Measurements from ENCODE around the gene CYP4V2. TPM values are rescaled to one million over a fixed set of nuclear protein-coding genes. Genes with fewer than 3 reads are reported as not detected.

Gene CYP4V2
- total RNA-seq, 1 donor from 2014 or later, result 9.1 TPM

DNA sequence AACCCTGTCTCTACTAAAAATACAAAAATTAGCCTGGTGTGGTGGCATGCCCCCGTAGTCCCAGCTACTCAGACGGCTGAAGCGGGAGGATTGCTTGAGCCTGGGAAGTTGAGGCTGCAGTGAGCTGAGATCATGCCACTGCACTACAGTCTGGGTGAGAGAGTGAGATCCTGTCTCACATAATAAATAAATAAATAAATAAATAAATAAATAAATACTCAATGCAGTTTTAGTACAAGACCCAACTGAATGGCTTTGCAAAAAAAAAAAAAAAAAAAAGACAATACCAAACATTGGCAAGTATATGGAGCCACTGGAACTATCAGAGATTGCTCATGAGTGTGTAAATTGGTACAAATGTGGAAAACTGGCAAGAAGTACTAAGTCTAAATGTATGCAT lies 3.3 kb upstream of the CYP4V2 start:
- Mint-ChIP-seq H3K27ac (ENCODE audit: unreplicated experiment) (no peak overlapping the region), H3K4me3 (ENCODE audit: unreplicated experiment) (no peak overlapping the region), H3K36me3 (ENCODE audit: low read depth, unreplicated experiment) (peaks cover 2% of the 10 kb centered on the region), H3K27me3 (ENCODE audit: low read depth, unreplicated experiment) (peaks cover 3% of the 10 kb centered on the region), H3K9me3 (ENCODE audit: unreplicated experiment) (peaks cover 7% of the 10 kb centered on the region), H3K4me1 (ENCODE audit: low read depth, unreplicated experiment) (peaks cover 7% of the 10 kb centered on the region)
- TF ChIP-seq, protein P1, sequence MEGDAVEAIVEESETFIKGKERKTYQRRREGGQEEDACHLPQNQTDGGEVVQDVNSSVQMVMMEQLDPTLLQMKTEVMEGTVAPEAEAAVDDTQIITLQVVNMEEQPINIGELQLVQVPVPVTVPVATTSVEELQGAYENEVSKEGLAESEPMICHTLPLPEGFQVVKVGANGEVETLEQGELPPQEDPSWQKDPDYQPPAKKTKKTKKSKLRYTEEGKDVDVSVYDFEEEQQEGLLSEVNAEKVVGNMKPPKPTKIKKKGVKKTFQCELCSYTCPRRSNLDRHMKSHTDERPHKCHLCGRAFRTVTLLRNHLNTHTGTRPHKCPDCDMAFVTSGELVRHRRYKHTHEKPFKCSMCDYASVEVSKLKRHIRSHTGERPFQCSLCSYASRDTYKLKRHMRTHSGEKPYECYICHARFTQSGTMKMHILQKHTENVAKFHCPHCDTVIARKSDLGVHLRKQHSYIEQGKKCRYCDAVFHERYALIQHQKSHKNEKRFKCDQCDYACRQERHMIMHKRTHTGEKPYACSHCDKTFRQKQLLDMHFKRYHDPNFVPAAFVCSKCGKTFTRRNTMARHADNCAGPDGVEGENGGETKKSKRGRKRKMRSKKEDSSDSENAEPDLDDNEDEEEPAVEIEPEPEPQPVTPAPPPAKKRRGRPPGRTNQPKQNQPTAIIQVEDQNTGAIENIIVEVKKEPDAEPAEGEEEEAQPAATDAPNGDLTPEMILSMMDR (IDR thresholded peaks at IDR 0.05; ENCODE audit: insufficient read depth, low read depth, low read length), result no peak
- no peak for TF ChIP-seq EZH2 (IDR thresholded peaks at IDR 0.05; ENCODE audit: insufficient read depth, low read length)
- DNase-seq (ENCODE audit: low read depth) (no peak), FAIRE-seq (no peak)
- no peaks in the 10 kb centered on the region for H4K20me1 ChIP-seq (ENCODE audit: insufficient read depth, low read length)
- H3K79me2 ChIP-seq (ENCODE audit: insufficient read depth, low read length), result no peaks in the 10 kb centered on the region
- H3K27ac ChIP-seq (ENCODE audit: low read depth, low read length), result no peak overlapping the region
- peaks cover 11% of the 10 kb centered on the region for H3K4me1 ChIP-seq (ENCODE audit: insufficient read depth, low read length)
- no peaks in the 10 kb centered on the region for H3K9me3 ChIP-seq (ENCODE audit: insufficient read depth, low read depth, low read length)
- H3K4me2 ChIP-seq (ENCODE audit: low read length), result no peak overlapping the region
- no peak overlapping the region for H3K9ac ChIP-seq (ENCODE audit: low read length)
- no peak overlapping the region for H2AFZ ChIP-seq (ENCODE audit: low read depth, low read length)
- no peaks in the 10 kb centered on the region for H3K36me3 ChIP-seq (ENCODE audit: insufficient read depth, low read length)
- peaks cover 4% of the 10 kb centered on the region for H3K27me3 ChIP-seq (ENCODE audit: insufficient read depth, low read length)
- no peak overlapping the region for H3K4me3 ChIP-seq (ENCODE audit: insufficient read depth, low read depth, low read length)

GRCh38 chr4:186189656-186190055 lies 1.7 kb upstream of the CYP4V2 start:
- Mint-ChIP-seq H3K36me3 (ENCODE audit: low read depth, unreplicated experiment) (peaks cover 2% of the 10 kb centered on the region), H3K27ac (ENCODE audit: unreplicated experiment) (no peak overlapping the region)

More at GRCh38 chr4:186189656-186190055, 1.7 kb upstream of the CYP4V2 start:
- Histone ChIP-seq H2AFZ (ENCODE audit: low read depth, low read length) (no peak overlapping the region), H4K20me1 (ENCODE audit: insufficient read depth, low read length) (no peaks in the 10 kb centered on the region), H3K27me3 (ENCODE audit: insufficient read depth, low read length) (peaks cover 4% of the 10 kb centered on the region), H3K4me3 (ENCODE audit: insufficient read depth, low read depth, low read length) (no peak overlapping the region), H3K9me3 (ENCODE audit: insufficient read depth, low read depth, low read length) (no peaks in the 10 kb centered on the region), H3K9ac (ENCODE audit: low read length) (no peak overlapping the region), H3K4me1 (ENCODE audit: insufficient read depth, low read length) (peaks cover 14% of the 10 kb centered on the region), H3K36me3 (ENCODE audit: insufficient read depth, low read length) (no peaks in the 10 kb centered on the region), H3K79me2 (ENCODE audit: insufficient read depth, low read length) (no peaks in the 10 kb centered on the region), H3K4me2 (ENCODE audit: low read length) (peak overlapping the region; percentile 96), H3K27ac (ENCODE audit: low read depth, low read length) (no peak overlapping the region)
- peak overlapping the region; percentile 85 for H3K4me3 Mint-ChIP-seq (ENCODE audit: unreplicated experiment)
- peaks cover 3% of the 10 kb centered on the region for H3K9me3 Mint-ChIP-seq (ENCODE audit: unreplicated experiment)
- H3K27me3 Mint-ChIP-seq (ENCODE audit: low read depth, unreplicated experiment), result peaks cover 3% of the 10 kb centered on the region
- FAIRE-seq (no peak), DNase-seq (ENCODE audit: low read depth) (no peak)
- no peak for TF ChIP-seq EZH2 (IDR thresholded peaks at IDR 0.05; ENCODE audit: insufficient read depth, low read length)
- TF ChIP-seq, protein P1 (IDR thresholded peaks at IDR 0.05; ENCODE audit: insufficient read depth, low read depth, low read length), result no peak
- H3K4me1 Mint-ChIP-seq (ENCODE audit: low read depth, unreplicated experiment), result peaks cover 7% of the 10 kb centered on the region
